Amniotic epithelial cell (primary cell): ENCODE data around the gene OSTF1.

Experiments
- DNase-seq: peaks from one replicate; pipeline ENCODE4 v3.0.0-alpha.2; 2010; ENCODE audit warnings: low read depth

Gene OSTF1, protein sequence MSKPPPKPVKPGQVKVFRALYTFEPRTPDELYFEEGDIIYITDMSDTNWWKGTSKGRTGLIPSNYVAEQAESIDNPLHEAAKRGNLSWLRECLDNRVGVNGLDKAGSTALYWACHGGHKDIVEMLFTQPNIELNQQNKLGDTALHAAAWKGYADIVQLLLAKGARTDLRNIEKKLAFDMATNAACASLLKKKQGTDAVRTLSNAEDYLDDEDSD

DNA sequence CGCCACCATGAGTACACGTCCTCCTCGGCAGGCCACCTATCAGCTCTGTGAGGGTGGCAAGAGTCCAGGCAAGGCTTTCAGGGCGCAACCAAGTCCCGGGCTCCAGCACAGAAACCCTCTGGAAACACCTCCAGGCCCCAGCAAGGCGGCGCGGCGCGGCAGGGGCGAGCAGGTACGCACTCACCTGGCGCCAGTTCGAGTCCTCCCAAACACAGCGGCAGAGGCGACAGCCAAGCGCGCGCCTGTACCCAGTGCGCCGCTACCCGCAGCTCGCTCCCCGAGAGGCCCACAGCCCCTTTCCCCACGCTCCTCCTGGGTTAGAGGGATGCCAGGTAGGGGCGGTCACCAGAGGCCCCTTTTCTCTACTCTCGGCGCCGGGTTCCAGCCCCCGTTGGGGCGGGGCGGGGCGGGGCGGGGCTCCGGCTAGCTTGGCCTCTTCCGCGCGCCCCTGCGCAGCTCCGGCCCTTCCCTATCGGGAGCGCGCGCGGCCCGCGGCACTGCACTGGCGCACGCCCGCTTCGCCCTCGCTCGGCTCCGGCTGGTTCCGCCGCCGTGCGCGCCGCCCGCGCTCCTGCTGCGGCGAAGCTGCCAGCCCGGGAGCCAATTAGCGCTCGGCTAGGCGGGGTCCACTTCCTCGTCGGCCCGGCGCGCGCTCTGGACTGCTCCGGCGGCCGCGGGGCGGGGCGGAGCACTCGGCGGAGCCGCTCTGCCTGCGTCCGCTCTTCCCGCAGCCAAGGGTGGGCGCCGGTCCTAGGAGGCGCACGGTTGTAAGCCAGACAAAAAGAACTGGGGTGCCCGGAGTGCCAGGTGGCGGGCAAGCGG lies at the start of gene OSTF1, which contains the start of gene NMRK1:
Gene OSTF1 (plus strand): TSS at position 691 of the 822 bp plus-strand sequence. CDS start 179 bp downstream, outside the sequence.
Gene NMRK1 (minus strand): TSS at position 332 of the 822 bp plus-strand sequence. CDS start 5,040 bp downstream, outside the sequence.
- peak; percentile 95 for DNase-seq

DNA sequence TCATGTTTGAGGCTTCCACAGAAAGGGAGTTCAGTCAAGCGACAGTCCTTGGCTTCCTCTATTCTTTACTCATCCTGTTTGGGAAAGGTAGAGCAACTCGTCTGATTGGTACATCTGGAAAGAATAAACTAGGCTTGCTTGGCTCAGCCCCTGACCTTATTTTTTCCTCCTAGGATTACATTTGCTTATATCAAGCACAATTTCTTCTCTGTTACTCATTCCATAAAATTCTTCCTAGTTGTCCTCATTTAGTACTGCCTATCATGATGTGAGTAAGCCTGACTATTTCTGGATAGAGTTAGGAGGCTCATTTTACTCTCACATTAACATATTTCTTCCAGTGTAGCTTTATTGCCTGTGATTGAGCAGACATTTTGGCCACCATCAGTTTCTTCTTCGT lies 49.3 kb upstream of the OSTF1 start:
- DNase-seq = peak; percentile 88

DNA sequence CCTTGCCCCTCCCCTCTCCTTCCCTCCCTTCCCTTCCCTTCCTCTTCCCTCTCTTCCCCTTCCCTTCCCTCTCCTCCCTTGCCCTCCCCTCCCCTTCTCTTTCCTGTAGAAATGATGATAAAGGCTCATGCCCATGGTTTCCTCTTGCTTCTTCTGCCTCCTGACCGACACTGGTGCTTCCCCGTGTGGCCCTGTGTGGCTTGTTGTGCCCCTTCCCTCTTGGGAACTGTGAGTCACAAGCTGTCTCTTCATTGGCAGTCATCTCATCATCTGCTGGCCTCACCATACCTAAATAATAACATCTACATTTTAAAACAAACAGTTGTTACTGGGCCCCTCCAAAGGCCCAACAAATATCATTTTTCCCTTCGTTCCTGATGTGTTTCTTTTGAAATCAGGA lies 48.5 kb upstream of the OSTF1 start:
- DNase-seq = no peak

DNA sequence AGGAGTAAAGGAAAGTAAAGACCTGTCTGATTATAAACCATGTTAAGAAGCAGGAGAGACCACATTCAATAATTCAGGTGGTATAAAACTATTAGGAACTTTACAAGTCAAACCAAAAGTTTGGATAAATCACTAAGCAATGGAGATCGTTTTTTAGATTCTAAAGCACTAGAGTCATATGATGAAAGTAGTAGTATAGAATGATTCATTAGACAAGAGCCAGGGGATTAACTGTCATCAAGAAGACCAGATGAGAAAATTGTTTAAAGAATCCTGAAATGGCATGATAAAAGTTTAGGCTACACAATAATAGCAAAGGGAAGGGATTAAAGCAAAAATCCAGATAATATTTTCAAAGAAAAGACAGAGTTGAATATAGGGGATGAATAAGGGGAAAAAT lies 47.3 kb upstream of the OSTF1 start:
- peak; percentile 37 for DNase-seq

DNA sequence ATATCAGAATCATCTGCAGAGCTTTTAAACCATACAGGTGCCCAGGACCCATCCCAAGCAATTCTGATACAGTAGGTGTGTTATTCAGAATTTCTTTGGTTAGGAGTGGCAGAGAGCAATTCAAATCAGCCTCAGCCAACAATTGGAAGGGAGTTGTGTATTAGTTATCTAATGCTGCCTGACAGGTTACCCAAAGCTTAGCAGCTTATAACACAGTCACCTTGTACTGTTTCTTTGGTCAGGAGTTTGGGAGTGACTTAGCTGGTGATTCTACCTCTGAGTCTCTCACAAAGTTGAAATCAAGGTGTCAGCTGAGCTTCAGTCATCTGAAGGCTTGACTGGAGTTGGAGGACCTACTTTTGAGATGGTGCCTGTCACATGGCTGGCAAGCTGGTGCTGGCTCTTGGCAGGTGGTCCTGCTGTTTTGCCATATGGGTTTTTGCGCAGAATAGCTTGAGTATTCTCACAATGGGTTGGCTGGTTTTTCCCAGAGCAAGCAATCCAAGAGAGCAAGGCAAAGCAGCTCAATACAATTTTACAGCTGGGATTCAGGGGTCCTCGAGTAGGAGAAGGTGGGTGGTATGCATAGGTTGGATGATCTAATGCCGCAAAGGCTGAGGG lies 41.5 kb upstream of the OSTF1 start:
- DNase-seq = no peak

DNA sequence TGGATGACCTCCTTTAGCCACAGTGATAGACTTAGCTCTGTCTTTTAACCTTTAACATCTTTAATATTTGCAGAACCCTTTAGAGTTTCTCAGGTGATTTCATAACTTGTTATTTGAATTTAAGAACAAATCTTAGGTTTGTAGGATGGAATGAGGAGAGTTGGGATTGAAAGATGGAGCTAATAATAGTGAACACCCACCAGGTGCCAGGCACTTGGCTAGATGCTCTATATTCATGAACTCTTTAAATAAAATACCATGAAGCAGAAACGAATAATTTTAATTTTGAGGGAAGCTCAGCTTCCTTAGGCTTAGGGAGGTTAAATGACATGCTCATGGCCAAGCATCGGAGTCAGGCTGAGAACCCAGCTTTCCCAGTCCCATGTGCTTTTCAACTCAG lies 40.8 kb upstream of the OSTF1 start:
- no peak for DNase-seq

DNA sequence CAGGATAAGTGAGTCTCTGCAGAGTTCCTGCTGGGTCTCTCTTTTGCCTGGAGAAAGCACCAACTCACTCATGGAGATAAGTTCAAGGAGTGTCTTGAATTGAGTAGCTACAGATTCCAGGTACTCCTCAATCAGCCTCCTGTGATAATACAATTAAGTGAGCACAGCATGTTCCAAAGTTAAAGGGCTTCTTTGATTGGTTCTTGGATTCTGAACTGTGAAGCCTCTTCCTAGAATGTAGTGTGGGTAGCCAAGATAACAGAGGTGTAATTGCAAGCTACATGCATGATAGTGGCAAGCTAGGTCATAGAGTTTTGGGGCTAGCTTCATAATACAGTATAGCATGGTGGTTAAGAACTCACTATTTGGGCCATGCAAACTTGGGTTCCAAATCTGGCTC lies 37.0 kb upstream of the OSTF1 start:
- DNase-seq = no peak

DNA sequence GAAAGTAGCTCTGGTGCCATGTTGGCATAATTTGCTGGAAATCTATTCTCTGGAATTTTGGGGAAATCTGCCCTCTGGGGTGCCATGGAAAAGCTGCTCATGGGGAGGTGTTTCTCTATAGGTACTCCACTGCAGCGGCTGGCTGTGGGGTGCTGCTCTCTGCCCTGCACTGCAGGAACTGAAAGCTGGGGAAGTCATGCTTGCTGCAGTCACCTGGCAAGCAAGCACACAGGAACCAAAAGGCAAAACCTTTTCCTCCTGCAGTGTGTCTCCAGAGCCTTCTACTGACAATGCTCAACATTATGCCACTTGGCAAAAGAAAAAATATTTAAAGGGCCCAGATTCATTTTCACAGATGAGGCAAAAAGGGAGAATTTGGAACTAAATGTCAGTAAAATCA lies 34.4 kb upstream of the OSTF1 start:
- no peak for DNase-seq

DNA sequence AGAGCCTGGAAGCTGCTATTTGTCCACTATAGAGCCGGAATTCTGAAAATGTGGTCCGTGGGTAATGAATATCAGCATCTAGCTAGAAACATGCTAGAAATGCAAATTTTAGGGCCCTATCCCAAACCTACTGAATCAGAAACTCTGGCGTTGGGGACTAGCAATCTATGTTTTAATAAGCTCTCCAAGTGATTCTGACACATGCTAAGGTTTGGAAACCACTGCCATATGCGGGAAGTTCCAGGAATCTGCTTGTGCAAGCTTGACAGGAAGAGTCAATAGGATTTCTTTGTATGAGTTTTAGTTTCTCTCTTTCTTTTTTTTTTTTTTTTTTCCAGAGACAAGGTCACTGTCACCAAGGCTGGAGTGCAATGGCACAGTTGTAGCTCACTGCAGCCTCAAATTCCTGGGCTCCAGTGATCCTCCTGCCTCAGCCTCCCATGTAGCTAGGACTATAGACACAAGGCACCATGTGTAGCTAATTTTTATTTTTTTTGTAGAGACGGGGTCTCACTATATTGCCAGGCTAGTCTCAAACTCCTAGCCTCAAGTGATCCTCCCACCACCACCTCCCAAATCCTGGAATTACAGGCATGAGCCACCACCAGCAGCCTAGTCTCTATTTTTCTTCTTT lies 33.8 kb upstream of the OSTF1 start:
- DNase-seq = peak; percentile 15

DNA sequence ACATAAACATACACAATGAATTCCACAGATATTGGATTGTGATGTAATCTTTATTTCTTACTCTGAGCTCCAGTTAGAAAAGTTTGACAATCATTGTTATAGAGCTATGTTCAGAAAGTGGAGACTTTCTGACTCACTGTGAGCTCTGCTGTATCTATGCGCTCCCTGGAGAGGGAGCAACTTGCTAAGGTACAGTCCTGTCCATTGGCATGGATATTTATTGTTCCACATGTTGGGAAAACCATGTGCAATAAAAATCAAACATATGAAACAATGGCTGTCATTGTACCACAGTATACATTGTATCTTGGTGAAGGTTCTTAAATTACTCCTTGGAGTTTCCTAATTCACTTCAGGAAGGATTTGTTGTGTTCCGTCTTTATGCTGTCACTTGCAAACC lies 27.1 kb upstream of the OSTF1 start:
- DNase-seq = no peak

DNA sequence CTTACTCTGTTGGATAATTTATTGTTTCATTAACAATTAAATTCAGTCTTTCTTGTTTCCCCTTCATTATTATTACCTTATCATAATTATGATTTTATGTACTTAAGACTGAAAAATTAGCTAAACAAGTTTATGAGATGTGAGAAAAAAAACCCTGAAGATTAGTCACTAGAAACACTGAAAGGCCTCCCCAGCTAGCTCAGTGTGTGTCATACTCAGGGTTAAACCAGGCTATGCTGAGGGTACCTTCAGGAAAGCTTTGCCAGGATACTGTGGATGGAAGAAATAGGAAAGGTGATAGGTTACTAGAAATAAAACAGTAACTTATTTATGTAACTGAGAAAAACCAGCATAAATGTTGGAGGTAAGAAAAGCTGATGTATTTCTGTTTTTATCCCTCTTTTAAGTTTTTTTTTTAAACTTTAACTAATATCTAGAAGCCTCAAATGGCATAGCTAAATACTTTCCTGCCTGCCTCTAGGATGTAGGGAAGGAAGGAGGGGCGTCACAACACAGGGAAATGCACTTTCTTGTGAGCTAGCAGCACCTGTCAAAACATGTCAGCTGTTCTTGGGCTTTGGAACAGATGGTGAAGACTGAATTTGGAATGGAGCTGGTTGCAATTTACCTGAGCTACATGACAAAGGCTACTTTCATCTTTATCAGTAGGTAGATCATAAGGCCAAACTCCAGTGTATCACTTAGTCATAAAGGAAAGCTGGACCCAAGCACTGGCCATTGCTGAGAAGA lies 24.6 kb upstream of the OSTF1 start:
- DNase-seq = peak; percentile 16

DNA sequence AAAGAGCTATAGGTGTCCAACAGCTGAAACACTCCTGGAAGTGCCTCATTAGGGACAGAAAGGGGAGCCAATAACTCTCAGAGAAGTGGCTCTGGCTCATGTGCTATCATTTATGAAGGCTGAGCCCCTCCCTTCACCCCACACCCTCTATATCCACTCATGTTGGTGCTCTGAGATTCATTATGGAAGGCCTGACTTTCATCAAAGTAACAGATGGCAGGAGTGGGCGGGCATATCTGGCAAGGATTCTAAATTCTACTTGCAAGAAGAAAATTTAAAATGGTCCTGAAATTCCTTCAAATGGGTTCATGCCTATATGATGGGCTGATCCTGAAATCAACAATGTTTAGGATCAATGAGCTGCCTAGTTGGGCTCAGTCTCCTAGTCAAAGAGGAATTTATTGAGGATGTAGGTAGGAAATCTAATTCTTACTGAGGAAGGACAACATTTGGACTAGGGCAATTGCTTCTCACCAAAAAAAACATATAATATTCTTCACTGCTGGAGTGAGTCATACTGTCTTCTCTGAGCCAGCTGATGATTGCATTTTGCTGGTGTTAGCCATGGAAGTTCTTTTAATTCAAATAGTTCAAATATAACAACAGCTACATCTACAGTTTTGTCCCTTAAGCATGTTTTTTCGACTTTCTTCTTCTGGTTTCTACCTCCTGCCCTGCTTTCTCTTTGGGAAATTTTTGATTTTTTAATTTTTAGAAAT lies 23.8 kb upstream of the OSTF1 start:
- peak; percentile 16 for DNase-seq

DNA sequence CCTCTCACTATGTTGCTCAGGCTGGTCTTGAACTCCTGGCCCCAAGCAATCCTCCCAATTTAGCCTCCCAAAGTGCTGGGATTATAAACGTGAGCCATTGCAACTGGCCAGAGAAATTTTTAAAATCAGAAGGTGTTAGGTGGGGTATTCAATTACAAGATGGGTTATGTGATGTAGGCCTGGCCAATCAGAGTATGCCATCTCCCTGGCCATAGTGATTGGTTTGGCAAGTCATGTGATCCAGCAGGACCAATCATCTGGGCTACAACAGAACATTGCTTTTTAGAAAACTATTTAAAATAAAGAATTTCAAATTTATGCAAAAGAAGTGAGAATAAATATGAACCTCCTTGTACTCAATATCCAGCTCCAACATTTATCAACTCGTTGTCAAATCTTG lies 22.8 kb upstream of the OSTF1 start:
- DNase-seq = no peak

DNA sequence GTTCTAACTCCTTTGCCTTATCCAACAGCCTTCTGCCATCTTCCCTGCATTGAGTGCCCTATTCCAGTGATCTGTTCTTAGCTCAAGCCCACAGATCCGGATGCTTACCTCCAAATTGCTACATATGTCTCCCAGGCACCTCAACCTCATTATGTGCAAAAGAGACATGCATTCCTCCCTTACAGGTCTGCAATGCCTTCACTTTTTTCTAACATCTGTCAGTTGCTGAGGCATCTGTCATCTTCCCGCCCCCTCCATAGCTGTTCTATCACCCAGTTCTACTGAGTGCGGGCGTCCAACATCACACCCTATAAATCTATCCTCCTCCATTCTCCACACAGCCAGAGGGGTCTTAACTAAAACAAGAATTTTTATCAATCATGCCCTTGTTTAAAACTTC lies 20.4 kb upstream of the OSTF1 start:
- no peak for DNase-seq

DNA sequence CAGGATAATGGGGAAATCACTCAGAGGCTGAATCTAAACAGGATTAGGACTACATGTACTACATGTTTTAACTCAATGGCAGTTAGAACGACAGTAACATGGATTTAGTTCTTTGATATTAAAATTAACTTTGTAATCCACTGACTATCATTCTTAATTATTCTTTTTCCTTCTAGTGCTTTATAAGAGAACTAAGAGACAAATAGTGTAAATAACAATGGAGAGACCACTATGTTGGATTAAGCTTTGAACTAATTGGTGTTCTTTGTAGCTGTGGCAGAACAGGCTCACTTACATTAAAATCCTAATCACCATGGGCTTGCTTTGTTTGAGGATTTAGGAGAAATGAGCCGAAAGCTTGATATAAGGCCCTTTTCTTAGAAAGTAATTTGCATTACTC lies 19.1 kb upstream of the OSTF1 start:
- no peak for DNase-seq

DNA sequence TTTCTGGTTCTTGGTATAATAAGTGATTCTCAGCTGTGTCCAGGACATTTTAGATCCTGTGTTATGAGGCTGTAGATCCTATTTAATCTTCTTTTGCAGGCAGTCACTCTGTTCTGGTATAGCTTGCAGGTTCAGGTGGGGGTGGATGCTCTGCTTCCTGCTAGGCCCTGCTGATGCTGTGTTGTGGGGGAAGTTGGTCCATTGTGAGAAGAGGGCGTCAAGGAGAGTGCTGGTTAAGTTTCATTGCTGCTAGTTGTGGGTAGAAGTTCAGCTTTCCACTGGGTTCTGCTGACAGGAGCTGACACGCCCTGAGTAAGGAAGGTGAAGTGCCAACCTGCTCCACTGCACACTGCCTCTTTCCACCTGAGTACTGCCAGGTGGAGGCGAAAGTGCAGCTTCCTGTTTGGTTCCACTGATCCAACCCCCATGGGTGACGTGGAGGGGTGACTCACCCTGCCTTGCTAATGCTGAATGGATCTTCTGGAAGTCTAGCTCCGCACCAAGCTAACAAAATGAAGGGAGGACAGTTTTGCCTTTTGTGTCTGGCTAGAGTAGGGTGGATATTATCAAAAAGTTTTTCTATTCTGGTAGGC lies 16.7 kb upstream of the OSTF1 start:
- no peak for DNase-seq

DNA sequence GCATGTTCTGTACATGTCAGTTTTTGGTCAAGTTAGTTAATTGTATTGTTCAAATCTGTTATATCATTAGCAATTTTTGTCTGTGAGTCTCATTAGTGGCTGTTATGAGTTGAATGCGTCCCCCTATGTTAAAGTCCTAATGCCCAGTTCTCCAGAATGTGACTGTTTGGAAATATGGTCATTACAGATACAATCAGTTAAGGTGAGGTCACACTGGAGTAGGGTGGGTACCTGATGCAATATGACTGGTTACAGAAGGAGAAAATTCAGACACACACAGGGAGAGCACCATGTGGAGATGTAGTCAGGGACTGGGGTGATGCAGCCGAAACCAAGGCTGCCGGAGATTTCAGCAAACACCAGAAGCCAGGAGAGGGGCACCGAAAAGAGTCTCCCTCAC lies 15.4 kb upstream of the OSTF1 start:
- no peak for DNase-seq

DNA sequence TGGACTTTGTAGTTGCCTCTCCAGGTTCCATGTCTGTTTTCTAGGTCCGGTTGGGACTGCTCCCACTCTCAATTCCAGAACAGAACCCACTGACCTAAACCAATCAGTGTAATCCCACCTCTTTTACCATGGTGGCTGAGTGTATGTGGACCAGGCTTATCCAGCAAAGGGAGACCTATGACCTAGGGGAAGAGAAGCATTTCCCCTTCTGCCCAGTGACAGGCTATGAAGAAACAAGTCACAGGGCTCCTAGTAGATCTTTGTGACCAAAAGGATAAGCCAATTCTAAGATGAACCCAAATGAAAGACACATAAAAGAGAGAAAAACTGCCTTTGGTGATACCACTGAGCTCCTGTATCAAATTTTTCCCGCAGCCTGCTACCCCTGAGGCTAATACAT lies 6.7 kb upstream of the OSTF1 start:
- DNase-seq = no peak

DNA sequence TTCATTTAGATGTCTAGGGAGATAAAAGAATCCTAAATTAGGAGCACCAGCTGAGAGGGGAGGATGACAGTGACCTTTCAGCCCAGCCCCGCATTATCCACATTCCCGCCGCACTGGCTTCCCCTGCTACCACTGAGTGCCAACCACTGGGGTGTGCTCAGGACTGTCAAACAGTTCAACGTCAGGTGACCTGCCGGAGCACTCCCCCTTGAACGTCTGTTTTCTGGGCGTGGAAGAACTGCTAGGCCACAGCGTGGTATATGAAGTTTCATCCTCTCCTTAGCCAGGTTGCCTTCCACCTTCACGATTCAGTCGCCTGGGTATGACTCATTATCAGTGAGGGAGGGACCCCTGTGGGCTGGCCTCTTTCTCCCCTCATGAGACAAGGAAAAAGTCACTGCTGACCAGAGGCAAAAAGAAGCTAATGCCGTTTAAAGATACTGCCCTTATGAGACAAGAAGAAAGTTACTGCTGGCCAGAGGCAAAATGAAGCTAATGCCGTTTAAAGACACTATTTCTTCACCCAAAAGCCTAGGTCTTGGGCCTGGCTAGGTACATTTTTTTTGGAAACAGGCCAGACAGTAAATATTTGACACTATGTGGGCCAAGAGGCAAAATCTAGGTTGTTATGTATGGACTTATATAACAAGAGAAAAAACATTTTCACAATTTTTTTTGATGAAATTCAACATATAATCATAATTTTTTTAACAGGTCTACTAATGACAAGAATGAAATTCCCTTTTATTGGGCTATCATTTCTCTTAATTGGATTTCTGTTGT lies 4.9 kb upstream of the OSTF1 start:
- DNase-seq = peak; percentile 35

DNA sequence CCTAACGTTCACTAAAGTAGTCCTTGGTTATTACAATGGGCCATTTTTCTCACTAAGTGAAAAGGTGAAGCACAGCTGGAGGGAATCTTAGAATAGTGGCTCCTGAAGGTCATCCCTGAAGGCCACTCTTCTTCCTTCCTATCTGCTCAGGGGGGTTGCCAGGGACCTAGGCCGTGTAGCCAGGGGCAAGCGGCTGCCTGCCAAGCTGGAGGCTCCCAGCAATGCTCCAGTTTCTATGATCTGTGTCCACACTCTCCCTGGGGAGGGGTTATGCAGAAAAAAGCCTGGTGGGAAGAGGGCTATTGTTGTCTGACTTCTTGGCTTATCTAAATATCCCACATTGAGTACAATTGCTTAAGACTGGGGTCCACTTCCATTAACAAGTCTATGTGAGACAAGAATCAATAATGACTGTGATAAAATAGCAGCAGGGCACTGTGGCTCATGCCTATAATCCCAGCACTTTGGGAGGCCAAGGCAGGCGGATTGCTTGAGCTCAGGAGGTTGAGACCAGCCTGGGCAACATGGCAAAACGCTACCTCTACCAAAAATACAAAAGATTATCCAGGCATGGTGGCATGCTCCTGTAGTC lies 4.1 kb upstream of the OSTF1 start:
- DNase-seq = no peak
